ENCODE data around the gene MOG. TPM values are rescaled to one million over a fixed set of nuclear protein-coding genes. Genes with fewer than 3 reads are reported as not detected.

MOG gene
- total and polyA plus RNA-seq, 12 donors, result not detected

GRCh38 chr6:29651413-29652197 is 5.3 kb upstream of the MOG start:
- Histone ChIP-seq H3K36me3 (replicated peaks in 1 of 2) (no peaks in the 10 kb centered on the region), H3K4me1 (replicated peaks in 1 of 2) (peaks cover 0 to 15% of the 10 kb centered on the region in 2 donors), H3K27me3 (peaks cover 4% of the 10 kb centered on the region), H3K4me3 (no peak overlapping the region), H3K27ac (no peak overlapping the region), H3K9me3 (replicated peaks in 1 of 3) (no peaks in the 10 kb centered on the region)
- TF ChIP-seq POLR2A (IDR thresholded peaks at IDR 0.05), result no peak
- TF ChIP-seq, protein P1, sequence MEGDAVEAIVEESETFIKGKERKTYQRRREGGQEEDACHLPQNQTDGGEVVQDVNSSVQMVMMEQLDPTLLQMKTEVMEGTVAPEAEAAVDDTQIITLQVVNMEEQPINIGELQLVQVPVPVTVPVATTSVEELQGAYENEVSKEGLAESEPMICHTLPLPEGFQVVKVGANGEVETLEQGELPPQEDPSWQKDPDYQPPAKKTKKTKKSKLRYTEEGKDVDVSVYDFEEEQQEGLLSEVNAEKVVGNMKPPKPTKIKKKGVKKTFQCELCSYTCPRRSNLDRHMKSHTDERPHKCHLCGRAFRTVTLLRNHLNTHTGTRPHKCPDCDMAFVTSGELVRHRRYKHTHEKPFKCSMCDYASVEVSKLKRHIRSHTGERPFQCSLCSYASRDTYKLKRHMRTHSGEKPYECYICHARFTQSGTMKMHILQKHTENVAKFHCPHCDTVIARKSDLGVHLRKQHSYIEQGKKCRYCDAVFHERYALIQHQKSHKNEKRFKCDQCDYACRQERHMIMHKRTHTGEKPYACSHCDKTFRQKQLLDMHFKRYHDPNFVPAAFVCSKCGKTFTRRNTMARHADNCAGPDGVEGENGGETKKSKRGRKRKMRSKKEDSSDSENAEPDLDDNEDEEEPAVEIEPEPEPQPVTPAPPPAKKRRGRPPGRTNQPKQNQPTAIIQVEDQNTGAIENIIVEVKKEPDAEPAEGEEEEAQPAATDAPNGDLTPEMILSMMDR (IDR thresholded peaks at IDR 0.05), result peak; percentile 37 to 70 (median 50)
- intact Hi-C loops (cut with DNase I), result no loop called here
- WGBS, 4 donors, result 62 to 76% (median 67%) methylated on average over 8 of the region's 8 CpGs
- no peak for DNase-seq

DNA sequence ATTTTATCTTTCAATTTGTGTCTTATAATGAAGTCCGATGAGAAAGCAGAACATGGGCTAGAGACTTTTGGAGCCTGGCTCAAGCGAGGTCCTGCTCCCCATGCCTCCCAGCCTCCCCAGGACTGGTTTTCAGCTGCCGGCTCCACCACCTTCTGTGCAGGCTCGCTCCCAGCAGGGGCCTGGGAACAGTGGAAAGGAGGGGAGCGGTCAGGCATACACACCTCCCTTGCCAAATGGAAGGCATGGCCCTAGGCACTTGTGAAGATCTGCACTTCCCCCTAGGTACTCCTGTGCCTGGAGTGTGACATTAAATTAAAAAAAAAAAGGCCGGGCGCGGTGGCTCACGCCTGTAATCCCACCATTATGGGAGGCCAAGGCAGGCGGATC is 4.7 kb upstream of the MOG start:
- no peak for TF ChIP-seq POLR2A (IDR thresholded peaks at IDR 0.05)
- TF ChIP-seq, protein P1 (IDR thresholded peaks at IDR 0.05), result no peak
- H3K9me3 ChIP-seq (replicated peaks in 1 of 3), result no peaks in the 10 kb centered on the region
- no peak overlapping the region for H3K4me3 ChIP-seq
- peaks cover 0 to 15% of the 10 kb centered on the region in 2 donors for H3K4me1 ChIP-seq (replicated peaks in 1 of 2)
- WGBS, 4 donors, result 78 to 83% (median 81%) methylated on average over 8 to 10 of the region's 10 CpGs
- H3K27me3 ChIP-seq, result peaks cover 4% of the 10 kb centered on the region
- DNase-seq, result no peak
- no peaks in the 10 kb centered on the region for H3K36me3 ChIP-seq (replicated peaks in 1 of 2)
- intact Hi-C loops (cut with DNase I), result no loop called here
- H3K27ac ChIP-seq, result no peak overlapping the region

DNA sequence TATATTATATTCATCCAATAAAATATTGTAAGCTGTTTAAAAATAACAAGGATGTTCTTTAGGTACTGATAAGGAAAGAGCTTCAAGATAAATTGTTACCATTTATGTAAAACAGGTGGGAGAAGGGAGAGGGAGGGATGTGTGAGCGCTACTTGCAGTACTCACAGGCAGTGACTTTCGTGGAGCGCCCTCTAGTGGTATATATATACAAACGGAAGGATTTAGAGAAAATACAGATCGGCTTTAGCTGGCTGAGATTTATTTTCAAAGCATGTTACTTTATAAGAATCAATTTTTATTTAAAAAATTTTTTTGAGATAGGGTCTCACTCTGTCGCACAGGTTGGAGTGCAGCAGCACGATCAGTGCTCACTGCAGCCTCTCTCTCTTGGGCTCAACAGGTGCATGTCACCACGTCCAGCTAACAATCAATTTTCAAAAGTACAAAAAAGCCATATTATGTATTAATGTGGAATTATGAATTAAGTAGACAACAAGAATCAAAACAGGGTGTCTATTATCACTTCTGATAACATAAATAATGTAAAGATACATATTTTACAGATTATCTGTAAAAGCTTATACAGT is 3.3 kb upstream of the MOG start:
- 8 to 10% (median 9%) methylated on average over 8 of the region's 8 CpGs for WGBS, 4 donors
- no peaks in the 10 kb centered on the region for H3K36me3 ChIP-seq (replicated peaks in 1 of 2)
- H3K9me3 ChIP-seq (replicated peaks in 1 of 3), result no peaks in the 10 kb centered on the region
- H3K4me1 ChIP-seq (replicated peaks in 1 of 2), result peaks cover 0 to 15% of the 10 kb centered on the region in 2 donors
- intact Hi-C loops (cut with DNase I), result no loop called here
- no peak for TF ChIP-seq POLR2A (IDR thresholded peaks at IDR 0.05)
- TF ChIP-seq, protein P1 (IDR thresholded peaks at IDR 0.05), result peak; percentile 46 to 90 (median 56)
- peaks cover 4% of the 10 kb centered on the region for H3K27me3 ChIP-seq
- no peak overlapping the region for H3K27ac ChIP-seq
- H3K4me3 ChIP-seq, result no peak overlapping the region
- peak in 6 of 7 donors; percentile 25 to 70 (median 55) for DNase-seq

DNA sequence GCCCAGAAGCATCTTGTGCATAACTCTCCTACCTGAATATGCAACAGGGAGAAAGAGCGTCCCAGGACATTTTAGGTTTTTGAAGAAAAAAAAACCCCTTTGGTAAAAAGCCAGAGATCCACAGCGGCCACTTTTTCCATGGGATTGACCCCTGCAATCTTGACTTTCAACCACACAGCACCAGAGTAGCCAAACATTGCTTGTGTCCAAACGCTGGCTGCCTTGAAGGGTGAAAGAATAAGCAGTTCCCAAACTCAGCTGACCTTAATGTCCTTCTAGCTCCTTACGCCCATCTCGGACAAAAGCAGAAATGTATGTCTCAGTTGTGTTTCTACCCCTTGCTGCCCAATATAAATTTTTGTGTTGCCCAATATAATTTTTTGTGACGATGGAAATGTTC is 1.2 kb upstream of the MOG start:
- no peaks in the 10 kb centered on the region for H3K9me3 ChIP-seq (replicated peaks in 1 of 3)
- intact Hi-C loops (cut with DNase I), result no loop called here
- H3K4me1 ChIP-seq (replicated peaks in 1 of 2), result peaks cover 0 to 9% of the 10 kb centered on the region in 2 donors
- no peak for TF ChIP-seq POLR2A (IDR thresholded peaks at IDR 0.05)
- TF ChIP-seq, protein P1 (IDR thresholded peaks at IDR 0.05), result no peak
- 65 to 72% (median 69%) methylated on average over 6 of the region's 6 CpGs for WGBS, 4 donors
- H3K36me3 ChIP-seq (replicated peaks in 1 of 2), result no peaks in the 10 kb centered on the region
- no peak overlapping the region for H3K4me3 ChIP-seq
- H3K27ac ChIP-seq, result no peak overlapping the region
- H3K27me3 ChIP-seq, result peaks cover 4% of the 10 kb centered on the region
- no peak for DNase-seq
